Osteoblast (primary cell): ENCODE measurements around the gene FGF19. TPM values are rescaled to one million over a fixed set of nuclear protein-coding genes. Genes with fewer than 3 reads are reported as not detected.
A peak's percentile ranks its signal among the peaks of the same experiment; 100 is the strongest.

Source experiments
- DNase-seq: peaks from one replicate; pipeline ENCODE4 v3.0.0; 2011; ENCODE audit warnings: low spot score, mixed read lengths; ENCODE audit not compliant: insufficient read length; ENCODE audit errors: missing footprints
- H2AFZ ChIP-seq: 2 replicates; pipeline ENCODE4 v1.6.0; 2011; ENCODE audit warnings: mild to moderate bottlenecking, low read length
- H3K27ac ChIP-seq: 2 replicates; pipeline ENCODE4 v1.5.1; 2011; ENCODE audit warnings: mild to moderate bottlenecking, low read depth, low read length, moderate library complexity
- H3K27me3 ChIP-seq: 2 replicates; pipeline ENCODE4 v1.6.0; 2012; ENCODE audit warnings: mild to moderate bottlenecking, control low read depth, inconsistent platforms, low read length, moderate library complexity; ENCODE audit not compliant: insufficient read depth
- H3K36me3 ChIP-seq: 2 replicates; pipeline ENCODE4 v1.5.1; 2011; ENCODE audit warnings: mild to moderate bottlenecking, low read length, control low read depth, moderate library complexity; ENCODE audit not compliant: insufficient read depth
- H3K4me1 ChIP-seq: 2 replicates; pipeline ENCODE4 v1.5.1; 2011; ENCODE audit warnings: mild to moderate bottlenecking, low read length, control low read depth, moderate library complexity; ENCODE audit not compliant: insufficient read depth
- H3K4me2 ChIP-seq: 2 replicates; pipeline ENCODE4 v1.6.0; 2011; ENCODE audit warnings: mild to moderate bottlenecking, low read length; ENCODE audit not compliant: insufficient read depth
- H3K4me3 ChIP-seq: fragments of 200-600 bp; sonication (generic); 3 replicates; pipeline ENCODE4 v1.5.1; 2012; ENCODE audit warnings: mild to moderate bottlenecking, low read length, inconsistent platforms; ENCODE audit not compliant: insufficient read depth
- H3K79me2 ChIP-seq: 2 replicates; pipeline ENCODE4 v1.6.0; 2012; ENCODE audit warnings: mild to moderate bottlenecking, low read length, control low read depth, inconsistent platforms; ENCODE audit not compliant: insufficient read depth
- H3K9me3 ChIP-seq: 2 replicates; pipeline ENCODE4 v1.5.1; 2011; ENCODE audit warnings: low read depth, low read length, control low read depth
- H4K20me1 ChIP-seq: 2 replicates; pipeline ENCODE4 v1.6.0; 2012; ENCODE audit warnings: mild to moderate bottlenecking, low read length, control low read depth; ENCODE audit not compliant: insufficient read depth
- total RNA-seq: library from RNA; depleted of rRNA; stranded (reverse); fragments of >200 nt; gene quantifications from 2 replicates; pipeline ENCODE4 v1.2.3, GENCODE V29; 2012
- TF ChIP-seq, protein P1 (sequence below): IDR thresholded peaks from 2 replicates; pipeline ENCODE4 v1.5.1; 2011; ENCODE audit warnings: mild to moderate bottlenecking, low read depth, low read length, moderate library complexity; ENCODE audit errors: extremely low read depth

The FGF19 gene
- total RNA-seq, 1 donor = not detected

DNA sequence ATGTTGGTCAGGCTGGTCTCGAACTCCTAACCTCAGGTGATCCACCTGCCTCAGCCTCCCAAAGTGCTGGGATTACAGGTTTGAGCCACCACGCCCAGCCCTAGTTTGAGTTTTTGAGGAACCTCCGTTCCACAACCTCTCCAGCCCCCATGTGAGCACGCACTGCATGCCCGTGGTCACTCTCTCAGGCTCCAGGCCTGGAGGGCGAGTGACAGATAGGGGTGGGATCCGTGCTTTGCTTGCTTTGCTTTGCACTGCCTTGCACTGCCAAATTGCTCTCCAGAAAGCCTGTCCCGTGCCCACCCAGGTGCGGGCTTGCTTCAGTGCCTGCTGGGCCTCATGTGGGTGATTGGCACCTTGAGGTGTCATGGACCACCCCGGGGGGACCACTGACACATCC lies 41.4 kb upstream of the FGF19 start:
- Histone ChIP-seq H3K4me3 (no peak overlapping the region), H2AFZ (no peak overlapping the region), H3K4me1 (peaks cover 6% of the 10 kb centered on the region), H3K79me2 (no peaks in the 10 kb centered on the region), H3K9me3 (no peaks in the 10 kb centered on the region), H3K36me3 (no peaks in the 10 kb centered on the region), H3K4me2 (no peak overlapping the region), H3K27me3 (peaks cover 12% of the 10 kb centered on the region), H3K27ac (no peak overlapping the region), H4K20me1 (no peaks in the 10 kb centered on the region)
- no peak for DNase-seq
- TF ChIP-seq, protein P1, sequence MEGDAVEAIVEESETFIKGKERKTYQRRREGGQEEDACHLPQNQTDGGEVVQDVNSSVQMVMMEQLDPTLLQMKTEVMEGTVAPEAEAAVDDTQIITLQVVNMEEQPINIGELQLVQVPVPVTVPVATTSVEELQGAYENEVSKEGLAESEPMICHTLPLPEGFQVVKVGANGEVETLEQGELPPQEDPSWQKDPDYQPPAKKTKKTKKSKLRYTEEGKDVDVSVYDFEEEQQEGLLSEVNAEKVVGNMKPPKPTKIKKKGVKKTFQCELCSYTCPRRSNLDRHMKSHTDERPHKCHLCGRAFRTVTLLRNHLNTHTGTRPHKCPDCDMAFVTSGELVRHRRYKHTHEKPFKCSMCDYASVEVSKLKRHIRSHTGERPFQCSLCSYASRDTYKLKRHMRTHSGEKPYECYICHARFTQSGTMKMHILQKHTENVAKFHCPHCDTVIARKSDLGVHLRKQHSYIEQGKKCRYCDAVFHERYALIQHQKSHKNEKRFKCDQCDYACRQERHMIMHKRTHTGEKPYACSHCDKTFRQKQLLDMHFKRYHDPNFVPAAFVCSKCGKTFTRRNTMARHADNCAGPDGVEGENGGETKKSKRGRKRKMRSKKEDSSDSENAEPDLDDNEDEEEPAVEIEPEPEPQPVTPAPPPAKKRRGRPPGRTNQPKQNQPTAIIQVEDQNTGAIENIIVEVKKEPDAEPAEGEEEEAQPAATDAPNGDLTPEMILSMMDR = no peak

DNA sequence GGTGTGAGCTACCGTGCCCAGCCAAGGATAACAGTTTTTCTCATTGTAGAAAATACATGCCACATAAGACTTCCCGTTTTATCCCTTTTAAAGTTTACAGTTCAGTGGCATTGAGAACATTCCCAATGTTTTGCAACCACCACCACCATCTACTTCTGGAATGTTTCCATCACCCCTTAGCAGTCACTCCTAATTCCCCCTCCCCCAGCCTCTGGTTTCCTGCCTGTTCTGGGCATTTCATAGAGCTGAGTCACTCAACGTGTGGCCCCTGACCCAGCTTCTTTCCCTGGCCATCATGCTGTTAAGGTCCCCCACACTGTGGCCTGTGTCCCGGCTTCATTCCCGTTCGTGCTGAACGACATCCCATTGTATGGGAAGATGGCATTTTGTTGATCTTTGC lies 40.6 kb upstream of the FGF19 start:
- H3K4me2 ChIP-seq = peak overlapping the region; percentile 28
- no peaks in the 10 kb centered on the region for H3K79me2 ChIP-seq
- H4K20me1 ChIP-seq = no peaks in the 10 kb centered on the region
- H3K4me3 ChIP-seq = no peak overlapping the region
- H2AFZ ChIP-seq = no peak overlapping the region
- no peak for DNase-seq
- TF ChIP-seq, protein P1 = no peak
- H3K9me3 ChIP-seq = no peaks in the 10 kb centered on the region
- H3K4me1 ChIP-seq = peaks cover 6% of the 10 kb centered on the region
- H3K36me3 ChIP-seq = no peaks in the 10 kb centered on the region
- H3K27ac ChIP-seq = no peak overlapping the region
- peaks cover 8% of the 10 kb centered on the region for H3K27me3 ChIP-seq

DNA sequence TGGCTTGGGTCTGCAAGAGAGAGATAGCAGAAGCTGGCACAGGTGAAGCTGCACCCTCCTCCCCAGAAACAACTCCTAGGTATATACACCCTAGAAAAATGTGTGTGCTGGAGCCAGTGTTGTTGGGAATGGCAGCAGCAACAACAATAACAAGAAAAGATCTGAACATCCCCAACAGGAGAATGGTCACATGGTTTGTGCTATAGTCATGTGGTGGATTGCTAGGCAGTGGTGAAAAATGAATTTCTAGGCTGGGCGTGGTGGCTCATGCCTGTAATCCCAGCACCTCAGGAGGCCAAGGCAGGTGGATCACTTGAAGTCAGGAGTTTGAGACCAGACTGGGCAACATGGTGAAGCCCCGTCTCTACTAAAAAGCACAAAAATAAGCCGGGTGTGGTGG lies 31.0 kb upstream of the FGF19 start:
- H3K4me3 ChIP-seq = no peak overlapping the region
- no peak overlapping the region for H3K27ac ChIP-seq
- peaks cover 13% of the 10 kb centered on the region for H3K9me3 ChIP-seq
- H3K4me2 ChIP-seq = no peak overlapping the region
- no peak overlapping the region for H2AFZ ChIP-seq
- DNase-seq = peak; percentile 50
- no peaks in the 10 kb centered on the region for H3K79me2 ChIP-seq
- no peaks in the 10 kb centered on the region for H3K4me1 ChIP-seq
- H3K36me3 ChIP-seq = no peaks in the 10 kb centered on the region
- H3K27me3 ChIP-seq = peaks cover 8% of the 10 kb centered on the region
- TF ChIP-seq, protein P1 = no peak
- H4K20me1 ChIP-seq = no peaks in the 10 kb centered on the region

DNA sequence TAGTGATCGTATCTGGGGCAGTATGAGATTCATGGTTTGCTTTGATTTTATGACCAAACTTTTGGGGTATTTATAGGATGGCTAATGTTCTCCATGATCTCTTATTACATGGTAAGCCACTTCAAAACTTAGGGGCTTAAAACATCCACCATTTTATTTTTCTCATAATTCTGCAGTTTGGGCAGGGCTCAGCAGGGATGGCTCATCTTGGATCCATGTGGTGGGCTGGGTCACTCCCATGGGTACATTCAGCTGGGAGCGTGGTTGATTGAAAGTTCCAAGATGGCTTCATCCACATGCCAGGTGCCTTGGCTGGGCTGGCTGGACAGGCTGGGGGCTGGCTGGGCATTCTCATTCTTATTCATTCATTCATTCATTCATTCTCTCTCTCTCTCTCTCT lies 30.5 kb upstream of the FGF19 start:
- no peak for DNase-seq
- peaks cover 9% of the 10 kb centered on the region for H3K27me3 ChIP-seq
- H3K4me3 ChIP-seq = no peak overlapping the region
- no peaks in the 10 kb centered on the region for H4K20me1 ChIP-seq
- H2AFZ ChIP-seq = no peak overlapping the region
- no peak overlapping the region for H3K27ac ChIP-seq
- no peaks in the 10 kb centered on the region for H3K79me2 ChIP-seq
- H3K4me2 ChIP-seq = no peak overlapping the region
- H3K36me3 ChIP-seq = no peaks in the 10 kb centered on the region
- no peaks in the 10 kb centered on the region for H3K4me1 ChIP-seq
- peaks cover 13% of the 10 kb centered on the region for H3K9me3 ChIP-seq
- TF ChIP-seq, protein P1 = no peak
